Heart left ventricle (tissue), 13 donors: Measurements from ENCODE around the gene DYNLT2.

Source experiments
- CTCF ChIP-seq, 12 donors: fragments of 200-600 bp; sonication (generic) in 4 of 12; IDR thresholded peaks; one replicate each; pipeline versions ENCODE4 v1.5.0 to v1.8.0; 2018 to 2022; ENCODE audit warnings: antibody characterized with exemption in 12 of 12, mild to moderate bottlenecking in 5 of 12
- POLR2A ChIP-seq, 2 donors: fragments of 450-650 bp; IDR thresholded peaks; one replicate each; pipeline ENCODE4 v1.6.1; 2017; ENCODE audit warnings: antibody characterized with exemption in 2 of 2, mild to moderate bottlenecking in 2 of 2, moderate library complexity in 2 of 2
- donor health status: ischemic (EF 13 %, LVEDD 7.1; RV severe dilation, severe dysfunction).
- donor health status: DM: no; HTN: yes; CAD: no.
- donor health status: DM: no; HTN: no; CAD: no.
- donor health status: ischemic (EF 25% LVEDD 6.9; RV normal size, moderate dysfunction).
- donor health status: ischemic (EF 25% LVEDD 5.7; RV mildly dilated, moderate dysfunction).
- donor health status: ischemic (EF 35%, LVEDD 5.7; RV mildly dilated, moderate dysfunction).
- donor health status: nonischemic (EF 11% LVEDD 7.7; RV severe dilation, severe dysfunction).
- donor health status: DM: yes; HTN: yes; CAD: no.
- donor health status: PGD.
- donor health status: ischemic (EF 29% LVEDD 5.4; RV normal size, mild dysfunction).
- donor health status: nonischemic (EF 23%, LVEDD 6.1; RV moderate dilation, normal function).

- TF ChIP-seq POLR2A (IDR thresholded peaks at IDR 0.05), result no peak
- no peak for TF ChIP-seq CTCF (IDR thresholded peaks at IDR 0.05)
Observed at GRCh38 chr6:169763308-169763707, 11.9 kb upstream of the DYNLT2 start.
